Kidney epithelial cell (primary cell): Measurements from ENCODE around the gene CLDN15. TPM values are rescaled to one million over a fixed set of nuclear protein-coding genes. Genes with fewer than 3 reads are reported as not detected.

ENCODE experiments used
- DNase-seq: peaks from one replicate; pipeline ENCODE4 v3.0.0-alpha.2; 2010; ENCODE audit warnings: low read depth
- H3K27me3 ChIP-seq: 2 replicates; pipeline ENCODE4 v1.6.0; 2011; ENCODE audit warnings: low read length; ENCODE audit not compliant: control insufficient read depth, insufficient read depth
- H3K36me3 ChIP-seq: 2 replicates; pipeline ENCODE4 v1.5.1; 2011; ENCODE audit warnings: low read length; ENCODE audit not compliant: control insufficient read depth, insufficient read depth
- H3K4me3 ChIP-seq: 2 replicates; pipeline ENCODE4 v1.5.1; 2011; ENCODE audit warnings: low read depth, mild to moderate bottlenecking, control low read depth, low read length
- total RNA-seq: library from RNA; depleted of rRNA; stranded (reverse); fragments of >200 nt; gene quantifications from 2 replicates; pipeline ENCODE4 v1.2.3, GENCODE V29; 2015
- TF ChIP-seq, protein P1 (sequence below): IDR thresholded peaks from 2 replicates; pipeline ENCODE4 v1.5.1; 2011; ENCODE audit warnings: mild to moderate bottlenecking, moderate library complexity, low read length, control low read depth, inconsistent platforms; ENCODE audit not compliant: insufficient read depth, poor library complexity, severe bottlenecking

Gene CLDN15
- total RNA-seq, 1 donor from 2014 or later: 4.8 TPM

DNA sequence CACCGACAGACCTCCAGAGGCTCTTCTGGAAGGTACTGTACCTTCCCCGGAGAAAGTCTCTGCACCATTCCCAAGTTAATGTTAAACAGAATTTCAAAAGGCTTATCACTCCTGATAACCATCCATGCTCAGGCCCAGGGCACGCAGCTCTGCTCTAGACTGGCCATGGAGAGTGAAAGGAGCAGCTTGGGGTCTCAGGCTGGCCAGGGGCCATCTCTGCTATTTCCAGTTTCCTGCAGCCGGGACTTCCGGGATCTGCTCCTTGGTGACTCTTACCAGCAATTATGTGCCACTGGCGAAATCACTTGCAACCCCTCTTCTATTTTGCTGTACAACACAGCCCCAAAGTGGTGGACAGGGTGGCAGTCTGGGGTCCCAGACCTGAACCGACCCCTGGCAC is 6.0 kb downstream of the CLDN15 start:
- Histone ChIP-seq H3K36me3 (no peaks in the 10 kb centered on the region), H3K27me3 (no peaks in the 10 kb centered on the region), H3K4me3 (no peak overlapping the region)
- TF ChIP-seq, protein P1, sequence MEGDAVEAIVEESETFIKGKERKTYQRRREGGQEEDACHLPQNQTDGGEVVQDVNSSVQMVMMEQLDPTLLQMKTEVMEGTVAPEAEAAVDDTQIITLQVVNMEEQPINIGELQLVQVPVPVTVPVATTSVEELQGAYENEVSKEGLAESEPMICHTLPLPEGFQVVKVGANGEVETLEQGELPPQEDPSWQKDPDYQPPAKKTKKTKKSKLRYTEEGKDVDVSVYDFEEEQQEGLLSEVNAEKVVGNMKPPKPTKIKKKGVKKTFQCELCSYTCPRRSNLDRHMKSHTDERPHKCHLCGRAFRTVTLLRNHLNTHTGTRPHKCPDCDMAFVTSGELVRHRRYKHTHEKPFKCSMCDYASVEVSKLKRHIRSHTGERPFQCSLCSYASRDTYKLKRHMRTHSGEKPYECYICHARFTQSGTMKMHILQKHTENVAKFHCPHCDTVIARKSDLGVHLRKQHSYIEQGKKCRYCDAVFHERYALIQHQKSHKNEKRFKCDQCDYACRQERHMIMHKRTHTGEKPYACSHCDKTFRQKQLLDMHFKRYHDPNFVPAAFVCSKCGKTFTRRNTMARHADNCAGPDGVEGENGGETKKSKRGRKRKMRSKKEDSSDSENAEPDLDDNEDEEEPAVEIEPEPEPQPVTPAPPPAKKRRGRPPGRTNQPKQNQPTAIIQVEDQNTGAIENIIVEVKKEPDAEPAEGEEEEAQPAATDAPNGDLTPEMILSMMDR: no peak
- no peak for DNase-seq

DNA sequence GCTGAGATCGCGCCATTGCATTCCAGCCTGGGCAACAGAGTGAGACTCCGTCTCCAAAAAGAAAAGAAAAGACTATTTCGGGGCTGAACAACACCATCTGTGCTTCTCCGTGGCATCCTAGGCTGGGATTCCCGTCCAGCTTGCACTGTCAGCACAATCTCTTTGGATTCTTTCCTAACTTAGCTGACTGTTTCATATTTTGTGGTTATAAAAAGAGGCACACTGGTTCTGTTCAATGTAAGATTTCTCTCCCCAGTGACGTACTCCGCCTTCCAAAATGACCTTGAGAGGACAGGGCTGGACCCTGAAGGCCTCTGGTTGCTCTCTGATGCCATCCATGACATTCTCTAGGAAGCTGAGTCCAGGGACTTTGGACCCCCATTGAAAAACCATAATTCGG is 10.9 kb downstream of the CLDN15 start:
- H3K27me3 ChIP-seq: no peaks in the 10 kb centered on the region
- H3K4me3 ChIP-seq: no peak overlapping the region
- TF ChIP-seq, protein P1: no peak
- no peaks in the 10 kb centered on the region for H3K36me3 ChIP-seq
- no peak for DNase-seq

DNA sequence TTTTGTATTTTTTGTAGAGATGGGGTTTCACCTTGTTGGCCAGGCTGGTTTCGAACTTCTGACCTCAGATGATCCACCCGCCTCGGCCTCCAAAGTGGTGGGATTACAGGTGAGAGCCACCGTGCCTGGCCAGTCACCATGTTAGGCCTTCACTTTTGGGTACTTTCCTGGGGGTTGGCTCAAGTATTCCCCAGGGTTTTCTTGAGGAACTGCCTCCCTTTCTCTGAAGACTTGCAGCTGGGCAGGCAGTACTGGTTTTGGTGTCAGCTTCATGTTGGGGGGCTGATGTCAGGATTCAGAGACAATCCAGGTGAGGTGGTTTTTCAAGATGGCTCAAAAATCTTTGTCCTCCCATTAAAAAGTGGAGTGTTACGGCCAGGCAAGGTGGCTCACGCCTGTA is 12.0 kb downstream of the CLDN15 start:
- DNase-seq: no peak
- Histone ChIP-seq H3K4me3 (no peak overlapping the region), H3K36me3 (no peaks in the 10 kb centered on the region), H3K27me3 (no peaks in the 10 kb centered on the region)
- TF ChIP-seq, protein P1: no peak

DNA sequence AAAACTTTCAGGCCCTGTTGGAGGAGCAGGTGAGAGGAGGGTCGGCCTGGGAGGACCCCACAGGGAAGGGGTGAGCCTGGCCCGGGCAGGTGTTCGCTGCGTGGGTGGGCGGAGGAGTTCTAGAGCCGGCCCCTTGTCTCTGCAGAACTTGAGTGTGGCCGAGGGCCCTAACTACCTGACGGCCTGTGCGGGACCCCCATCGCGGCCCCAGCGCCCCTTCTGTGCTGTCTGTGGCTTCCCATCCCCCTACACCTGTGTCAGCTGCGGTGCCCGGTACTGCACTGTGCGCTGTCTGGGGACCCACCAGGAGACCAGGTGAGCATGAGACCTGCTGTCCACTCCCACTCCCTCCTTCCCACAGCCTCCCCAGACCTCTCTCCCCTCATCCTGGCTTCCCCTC is 14.1 kb downstream of the CLDN15 start:
- Histone ChIP-seq H3K36me3 (no peaks in the 10 kb centered on the region), H3K4me3 (no peak overlapping the region), H3K27me3 (no peaks in the 10 kb centered on the region)
- DNase-seq: no peak
- TF ChIP-seq, protein P1: no peak

DNA sequence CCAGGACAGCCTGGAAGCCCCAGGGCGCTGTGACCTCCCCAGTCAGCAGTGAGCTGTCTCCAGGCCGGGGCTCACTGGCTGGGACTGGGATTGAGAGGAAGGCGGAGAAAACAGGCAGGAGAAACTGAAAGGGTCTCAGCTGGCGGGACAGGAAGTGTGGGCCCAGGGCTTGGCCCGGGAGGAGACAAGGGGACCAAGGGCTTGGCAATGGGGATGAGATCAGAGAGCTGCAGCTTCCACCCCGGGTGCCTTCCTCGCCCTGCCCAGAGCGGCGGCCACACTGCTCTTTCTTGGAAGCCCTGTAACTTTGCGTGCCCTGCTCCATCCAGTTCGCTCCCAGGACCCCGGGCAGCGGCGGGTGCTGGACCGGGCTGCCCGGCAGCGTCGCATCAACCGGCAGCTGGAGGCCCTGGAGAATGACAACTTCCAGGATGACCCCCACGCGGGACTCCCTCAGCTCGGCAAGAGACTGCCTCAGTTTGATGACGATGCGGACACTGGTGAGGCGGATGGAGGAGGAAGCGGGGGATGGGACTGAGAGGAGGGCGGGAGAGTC is 15.2 kb downstream of the CLDN15 start:
- TF ChIP-seq, protein P1: no peak
- DNase-seq: no peak
- Histone ChIP-seq H3K27me3 (no peaks in the 10 kb centered on the region), H3K4me3 (no peak overlapping the region), H3K36me3 (no peaks in the 10 kb centered on the region)

DNA sequence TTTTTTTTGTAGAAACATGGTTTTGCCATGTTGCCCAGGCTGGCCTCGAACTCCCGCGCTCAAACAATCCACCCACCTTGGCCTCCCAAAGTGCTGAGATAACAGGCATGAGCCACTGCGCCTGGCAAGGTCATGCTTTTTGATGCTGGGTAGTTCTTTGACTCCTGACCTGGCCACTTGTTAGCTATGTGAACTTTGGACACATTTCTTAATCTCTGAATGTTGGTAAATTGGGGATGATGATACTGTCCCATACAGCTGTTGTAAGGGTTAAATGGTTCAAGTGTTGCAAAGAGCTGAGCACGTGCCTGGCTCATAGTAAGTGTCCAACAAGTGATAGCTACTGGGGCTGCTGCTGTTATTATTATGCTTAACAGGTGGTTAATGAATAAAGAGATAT is 17.3 kb downstream of the CLDN15 start:
- H3K36me3 ChIP-seq: no peaks in the 10 kb centered on the region
- H3K4me3 ChIP-seq: no peak overlapping the region
- H3K27me3 ChIP-seq: no peaks in the 10 kb centered on the region
- no peak for DNase-seq
- TF ChIP-seq, protein P1: no peak
